IPS-18c (cell line): Measurements from ENCODE around the gene RPL37.
A peak's percentile ranks its signal among the peaks of the same experiment; 100 is the strongest.
"Not testable (repeated sequence)": the region's sequence is repeated elsewhere in the genome, so short reads cannot be mapped to it uniquely, and the experiment has no call there.

Source experiments
- H3K4me3 ChIP-seq: 2 replicates; pipeline ENCODE4 v1.7.0; 2013; ENCODE audit warnings: low read depth, mild to moderate bottlenecking, low read length, moderate library complexity; ENCODE audit not compliant: insufficient read depth
- H3K9me3 ChIP-seq: one replicate; pipeline ENCODE4 v1.6.1; 2013; ENCODE audit warnings: mild to moderate bottlenecking, low read length, moderate library complexity; ENCODE audit not compliant: control insufficient read depth, insufficient read depth

The RPL37 gene

DNA sequence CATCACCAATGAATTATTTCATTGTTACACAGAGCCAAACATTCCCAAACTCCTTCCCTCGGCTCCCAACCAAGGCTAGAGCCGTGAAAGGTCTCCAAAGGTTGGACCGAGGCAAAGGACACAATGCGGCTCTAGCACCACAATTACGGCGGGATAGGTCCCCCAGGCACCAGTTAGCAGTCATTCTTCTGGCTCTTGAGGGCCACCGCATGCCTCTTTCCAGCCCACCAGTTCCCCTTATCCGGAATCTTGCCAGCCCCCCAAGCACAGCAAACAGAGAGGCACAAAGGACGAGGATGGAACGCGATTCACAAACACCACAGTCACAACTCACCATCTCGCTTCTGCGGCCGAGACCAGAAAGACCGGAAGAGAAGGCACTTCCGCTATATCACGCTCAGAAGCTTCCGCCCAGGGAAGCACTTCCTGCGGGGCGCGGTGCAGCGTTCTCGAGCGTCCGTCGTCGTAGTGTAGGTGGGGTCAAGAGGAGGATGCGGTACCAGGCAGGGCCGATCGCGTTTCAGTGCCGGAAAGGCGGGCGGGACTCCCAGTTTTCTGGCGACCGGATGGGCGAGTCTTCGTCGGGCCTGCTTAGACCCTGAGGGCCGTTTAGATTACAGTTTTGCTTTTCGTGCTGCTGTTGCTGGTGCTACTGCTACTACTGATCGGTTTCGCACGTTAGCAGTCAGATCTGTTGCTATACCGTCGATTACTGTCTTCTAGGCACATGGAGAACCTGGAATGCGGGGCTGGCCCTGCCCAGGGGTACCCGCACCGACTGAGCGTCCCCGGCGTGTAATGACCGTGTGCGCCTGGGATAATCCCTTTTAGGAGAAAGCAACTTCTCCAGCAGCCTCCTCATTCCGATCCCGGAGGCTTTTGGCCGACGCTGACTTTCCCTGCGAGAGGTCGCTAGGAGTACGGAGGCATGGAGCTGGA, at the start of gene RPL37:
TSS of gene RPL37 (minus strand) at position 374 of the 939 bp plus-strand sequence. CDS start at position 337, 37 bp downstream.
- Histone ChIP-seq H3K9me3 (peaks cover 2% of the 10 kb centered on the region), H3K4me3 (peak within 1 kb of the TSS; percentile 98)

DNA sequence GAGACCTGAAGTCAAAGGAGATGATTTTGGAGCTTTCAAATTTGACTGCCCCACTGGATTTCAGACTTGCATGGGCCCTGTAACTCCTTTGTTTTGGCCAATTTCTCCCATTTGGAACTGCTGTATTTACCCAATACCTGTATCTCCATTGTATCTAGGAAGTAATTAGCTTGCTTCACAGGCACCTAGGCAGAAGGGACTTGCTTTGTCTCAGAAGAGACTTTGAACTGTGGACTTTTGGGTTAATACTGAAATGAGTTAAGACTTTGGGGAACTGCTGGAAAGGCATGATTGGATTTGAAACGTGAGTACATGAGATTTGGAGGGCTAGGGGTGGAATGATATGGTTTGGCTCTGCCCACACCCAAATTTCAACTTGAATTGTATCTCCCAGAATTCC, 48.0 kb upstream of the RPL37 start:
- H3K9me3 ChIP-seq, H3K4me3 ChIP-seq: not testable (repeated sequence)

GRCh38 chr5:40882291-40882690, 47.3 kb upstream of the RPL37 start:
- Histone ChIP-seq H3K4me3 (no peak overlapping the region; the same call in 1 of the 2 replicates), H3K9me3 (peaks cover 2% of the 10 kb centered on the region)

DNA sequence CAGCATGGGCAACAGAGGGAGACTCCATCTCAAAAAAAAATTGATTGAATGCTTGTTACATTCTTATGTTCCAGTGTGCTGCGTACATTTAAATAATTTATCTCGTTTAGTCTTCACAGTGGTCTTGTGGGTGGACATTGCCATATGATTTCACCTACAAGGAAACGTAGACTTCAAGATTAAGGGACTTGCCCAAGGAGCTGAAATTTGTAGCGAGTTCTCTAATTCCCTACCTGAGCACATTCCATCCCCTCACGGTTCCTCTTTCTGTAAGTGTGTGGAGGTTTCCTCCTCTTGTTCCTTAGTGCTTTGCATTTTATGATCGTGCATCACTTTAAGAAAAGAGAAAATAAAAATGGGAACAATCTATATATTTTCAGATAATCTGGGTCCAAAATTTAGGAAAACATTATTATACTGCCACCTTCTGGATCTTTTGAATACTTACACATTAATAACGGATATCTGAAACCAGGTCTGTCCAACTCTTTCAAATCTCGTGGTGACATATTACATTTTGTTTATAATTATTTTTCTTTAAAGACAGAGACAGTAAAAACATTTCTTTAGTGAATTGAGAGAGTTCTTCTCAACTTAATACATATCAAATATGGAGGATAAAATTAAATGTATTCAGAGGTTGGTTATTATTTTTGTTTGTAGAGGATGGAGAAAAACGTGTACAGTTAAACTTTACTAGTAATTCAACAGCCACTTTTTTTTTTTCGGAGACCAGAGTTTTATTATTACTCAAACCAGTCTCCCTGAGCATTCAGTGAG, 44.3 kb upstream of the RPL37 start:
- no peak overlapping the region for H3K4me3 ChIP-seq
- H3K9me3 ChIP-seq = peaks cover 2% of the 10 kb centered on the region

GRCh38 chr5:40877371-40877988, 42.5 kb upstream of the RPL37 start:
- Histone ChIP-seq H3K4me3 (no peak overlapping the region), H3K9me3 (peaks cover 2% of the 10 kb centered on the region)

GRCh38 chr5:40875958-40876357, 40.9 kb upstream of the RPL37 start:
- no peak overlapping the region for H3K4me3 ChIP-seq

DNA sequence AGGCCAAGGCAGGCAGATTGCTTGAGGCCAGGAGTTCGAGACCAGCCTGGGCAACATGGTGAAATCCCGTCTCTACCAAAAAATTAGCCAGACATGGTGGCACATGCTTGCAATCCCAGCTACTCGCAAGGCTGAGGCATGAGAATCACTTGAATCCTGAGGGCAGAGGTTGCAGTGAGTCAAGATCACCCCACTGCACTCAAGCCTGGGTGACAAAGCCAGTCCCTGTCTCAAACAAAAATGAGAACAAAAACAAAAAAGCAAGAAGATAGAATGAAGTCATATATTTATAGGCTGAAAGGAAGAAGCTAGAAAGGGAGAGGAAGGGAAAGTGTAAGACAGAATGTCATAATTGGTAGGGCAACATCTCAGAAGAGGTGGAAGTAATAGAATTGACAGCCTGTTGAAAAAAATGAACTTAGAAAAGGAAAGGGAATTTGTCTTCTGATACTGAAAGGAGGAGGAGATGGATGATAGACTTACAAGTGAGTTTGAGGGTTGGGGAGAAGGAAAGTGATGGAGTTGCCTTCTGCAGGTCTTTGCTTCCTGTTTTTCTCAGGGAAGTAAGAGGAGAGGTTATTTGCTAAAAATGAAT, 38.4 kb upstream of the RPL37 start:
- Histone ChIP-seq H3K9me3 (no peaks in the 10 kb centered on the region), H3K4me3 (no peak overlapping the region)

More at GRCh38 chr5:40875958-40876357, 40.9 kb upstream of the RPL37 start:
- H3K9me3 ChIP-seq = peaks cover 2% of the 10 kb centered on the region

DNA sequence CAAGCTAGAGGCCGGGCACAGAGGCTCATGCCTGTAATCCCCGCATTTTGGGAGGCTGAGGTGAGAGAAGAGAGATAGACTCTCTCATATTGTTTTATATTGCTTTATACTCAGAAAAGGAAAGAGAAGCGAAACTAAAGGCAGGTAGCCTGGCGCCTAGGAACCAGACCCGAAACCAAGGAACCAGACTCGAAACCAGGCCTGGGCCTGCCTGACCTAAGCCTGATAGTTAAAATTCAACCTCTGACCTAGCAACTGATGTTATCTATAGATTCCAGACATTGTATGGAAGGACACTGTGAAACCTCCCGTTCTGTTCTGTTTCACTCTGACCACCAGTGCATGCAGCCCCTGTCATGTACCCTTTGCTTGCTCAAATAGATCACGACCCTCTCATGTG, 37.2 kb upstream of the RPL37 start:
- H3K4me3 ChIP-seq, H3K9me3 ChIP-seq: not testable (repeated sequence)

- Histone ChIP-seq H3K4me3 (no peak overlapping the region), H3K9me3 (no peaks in the 10 kb centered on the region)
These were observed 36.2 kb upstream of the RPL37 start for GRCh38 chr5:40871177-40871576.

- H3K9me3 ChIP-seq = no peaks in the 10 kb centered on the region
- H3K4me3 ChIP-seq = no peak overlapping the region
These were observed 34.4 kb upstream of the RPL37 start for GRCh38 chr5:40869384-40869783.

GRCh38 chr5:40866844-40867243, 31.8 kb upstream of the RPL37 start:
- no peaks in the 10 kb centered on the region for H3K9me3 ChIP-seq
- H3K4me3 ChIP-seq = no peak overlapping the region

DNA sequence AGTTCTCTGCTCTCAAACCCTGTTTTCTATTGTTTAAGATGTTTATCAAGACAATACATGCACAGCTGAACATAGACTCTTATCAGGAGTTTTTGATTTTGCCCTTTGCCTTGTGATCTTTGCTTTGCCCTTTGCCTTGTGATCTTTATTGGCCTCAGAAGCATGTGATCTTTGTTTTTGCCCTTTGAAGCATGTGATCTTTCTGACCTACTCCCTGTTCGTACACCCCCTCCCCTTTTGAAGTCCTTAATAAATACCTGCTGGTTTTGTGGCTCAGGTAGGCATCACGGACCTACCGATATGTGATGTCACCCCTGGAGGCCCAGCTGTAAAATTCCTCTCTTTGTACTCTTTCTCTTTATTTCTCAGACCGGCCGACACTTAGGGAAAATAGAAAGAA, 30.0 kb upstream of the RPL37 start:
- H3K4me3 ChIP-seq, H3K9me3 ChIP-seq: not testable (repeated sequence)

GRCh38 chr5:40860711-40861110, 25.7 kb upstream of the RPL37 start:
- no peak overlapping the region for H3K4me3 ChIP-seq
- H3K9me3 ChIP-seq = no peaks in the 10 kb centered on the region

DNA sequence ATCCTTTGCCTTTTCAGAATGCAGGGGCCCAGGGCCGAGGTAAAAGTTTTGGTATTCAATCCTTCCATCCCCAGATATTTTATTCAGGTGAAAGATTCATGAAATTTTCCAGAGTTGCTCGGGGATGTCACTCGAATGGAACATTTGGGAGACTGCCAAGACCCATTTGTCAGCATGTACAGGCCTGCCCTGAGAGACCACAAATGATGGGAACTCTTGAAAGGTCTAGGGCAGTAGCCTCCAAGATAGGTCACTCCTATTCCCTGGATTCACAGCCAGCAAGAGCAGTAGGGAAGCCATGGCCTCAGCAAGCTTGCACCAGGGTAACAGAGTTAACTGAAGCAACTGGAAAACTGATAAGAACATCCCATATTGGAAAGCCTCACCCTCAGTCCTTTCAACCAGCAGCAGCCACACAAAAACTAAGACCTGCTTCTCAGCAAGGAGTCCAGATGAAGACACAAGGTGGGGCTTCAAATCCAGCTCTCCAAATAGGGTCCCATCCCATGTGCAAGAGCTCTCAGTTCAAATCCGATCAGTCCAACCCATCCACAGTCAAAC, 18.7 kb upstream of the RPL37 start:
- no peaks in the 10 kb centered on the region for H3K9me3 ChIP-seq
- no peak overlapping the region for H3K4me3 ChIP-seq

GRCh38 chr5:40847525-40847924, 12.5 kb upstream of the RPL37 start:
- H3K4me3 ChIP-seq = no peak overlapping the region

GRCh38 chr5:40846371-40846770, 11.3 kb upstream of the RPL37 start:
- H3K4me3 ChIP-seq = no peak overlapping the region

More at GRCh38 chr5:40847525-40847924, 12.5 kb upstream of the RPL37 start:
- no peaks in the 10 kb centered on the region for H3K9me3 ChIP-seq

GRCh38 chr5:40844565-40844964, 9.5 kb upstream of the RPL37 start:
- Histone ChIP-seq H3K4me3 (no peak overlapping the region), H3K9me3 (no peaks in the 10 kb centered on the region)

More at GRCh38 chr5:40846371-40846770, 11.3 kb upstream of the RPL37 start:
- no peaks in the 10 kb centered on the region for H3K9me3 ChIP-seq
